GM18507 (cell line): Measurements from ENCODE around the gene IGSF21.

Experiments
- DNase-seq: peaks from one replicate; pipeline ENCODE4 v3.0.0; 2011; ENCODE audit warnings: low read depth; ENCODE audit not compliant: insufficient read length; ENCODE audit errors: extremely low spot score
- FAIRE-seq: peaks from 2 replicates; lab custom pipeline; 2011; peaks lifted over from hg19 to GRCh38; lab: Jason Lieb, UNC

The IGSF21 gene

DNA sequence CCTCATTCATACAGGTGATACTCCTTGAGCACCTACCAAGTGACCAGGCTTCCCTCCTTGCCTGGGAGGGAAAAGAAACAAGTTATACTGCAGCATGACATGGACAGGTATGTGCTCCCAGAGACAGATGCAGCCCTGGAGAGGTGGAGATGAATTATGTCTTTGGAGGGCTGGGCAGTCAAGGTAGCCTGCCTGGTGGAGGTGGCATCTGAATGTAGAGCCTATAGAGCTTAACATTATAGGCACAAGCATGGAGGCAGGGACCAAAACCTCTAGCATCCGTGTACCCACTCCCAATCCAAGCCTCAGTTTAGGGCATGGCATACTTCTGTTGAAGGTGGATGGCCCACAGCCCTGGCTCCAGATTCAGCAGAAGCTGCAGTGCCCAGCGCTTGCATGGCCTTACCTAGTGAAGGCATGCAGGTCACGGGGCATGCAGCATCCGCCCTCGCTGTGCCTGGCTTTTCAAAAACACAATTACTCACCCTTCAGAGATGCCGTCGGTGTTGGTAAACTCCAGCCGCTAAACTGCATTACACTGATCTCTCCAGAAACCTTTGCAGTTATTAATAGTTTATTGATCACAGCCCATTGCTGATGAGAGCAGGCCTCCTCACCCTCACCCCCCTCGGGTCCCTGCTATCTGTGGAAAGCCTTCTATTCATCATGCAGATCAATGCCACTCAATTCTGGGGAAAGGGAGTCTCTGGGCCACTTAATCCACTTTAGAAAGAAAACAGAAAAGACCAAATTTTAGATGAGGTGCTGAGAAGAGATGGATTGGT, 222.1 kb downstream of the IGSF21 start:
- DNase-seq (no peak), FAIRE-seq (no peak)

DNA sequence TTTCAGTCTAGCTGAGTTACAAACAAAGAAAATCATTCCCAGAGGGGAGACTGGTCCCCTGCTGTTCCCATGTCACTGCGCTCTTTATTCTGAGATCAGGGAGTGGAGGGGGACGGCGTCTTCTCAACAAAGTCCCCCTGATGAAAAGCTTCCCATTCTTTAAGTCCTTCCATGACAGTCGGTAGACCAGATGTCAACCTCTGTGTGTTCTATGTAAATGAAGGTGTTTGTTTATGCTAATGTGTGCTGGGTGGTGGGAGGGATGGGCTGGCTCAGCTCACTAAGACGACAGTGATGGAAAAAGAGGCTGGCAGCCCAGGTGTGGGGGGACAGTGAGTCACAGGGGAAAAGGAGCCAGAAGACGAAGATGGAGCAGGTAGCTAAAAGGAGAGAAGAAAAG, 225.0 kb downstream of the IGSF21 start:
- DNase-seq (no peak), FAIRE-seq (no peak)

DNA sequence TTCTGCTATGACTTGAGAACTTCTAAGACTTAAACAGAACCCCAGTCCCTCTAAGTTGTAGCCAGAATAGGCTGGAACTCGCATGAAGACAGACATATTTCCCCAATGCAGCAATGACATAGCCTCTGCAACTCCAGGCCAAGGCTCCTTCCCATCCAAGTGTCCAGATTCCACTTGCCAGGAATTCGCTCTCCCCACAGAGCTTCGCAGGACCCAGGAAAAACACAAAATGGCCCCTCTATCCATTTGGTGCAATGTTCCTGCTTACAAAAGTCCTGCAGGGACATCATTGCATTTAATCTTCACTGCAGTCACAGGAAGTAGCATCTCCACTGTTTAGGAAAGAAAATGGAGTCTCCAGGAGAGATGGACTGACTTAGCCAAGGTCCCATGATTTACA, 225.6 kb downstream of the IGSF21 start:
- no peak for DNase-seq
- no peak for FAIRE-seq

DNA sequence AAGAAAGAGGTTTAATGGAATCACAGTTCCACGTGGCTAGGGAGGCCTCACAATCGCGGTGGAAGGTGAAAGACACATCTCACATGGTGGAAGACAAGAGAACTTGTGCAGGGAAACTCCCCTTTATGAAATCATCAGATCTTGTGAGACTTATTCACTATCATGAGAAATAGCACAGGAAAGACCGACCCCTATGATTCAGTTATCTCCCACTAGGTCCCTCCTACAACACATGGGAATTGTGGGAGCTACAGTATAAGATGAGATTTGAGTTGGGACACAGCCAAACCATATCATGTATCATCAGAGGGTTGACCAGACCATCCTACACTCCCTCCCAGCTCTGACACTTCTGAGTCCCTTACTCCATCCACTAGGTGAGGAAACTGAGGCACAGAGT, 229.2 kb downstream of the IGSF21 start:
- DNase-seq (no peak), FAIRE-seq (no peak)

DNA sequence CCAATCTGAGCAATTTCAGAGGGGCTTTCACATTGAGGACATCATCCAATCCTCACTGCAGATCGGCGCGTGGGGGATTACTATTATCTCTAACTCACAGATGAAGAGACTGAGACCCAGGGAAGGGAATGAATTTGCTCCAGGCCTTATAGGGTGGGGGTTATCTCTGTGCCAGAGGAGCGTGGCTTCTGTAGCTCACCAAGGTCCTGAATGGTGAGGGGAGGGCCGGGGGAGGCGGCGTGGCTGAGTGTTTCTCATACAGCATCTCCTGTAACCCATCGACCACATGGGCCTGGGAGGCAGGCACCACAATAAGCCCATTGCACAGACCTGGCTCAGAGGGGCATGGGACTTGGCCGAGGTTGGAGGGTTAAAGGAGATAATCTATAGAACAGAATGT, 230.2 kb downstream of the IGSF21 start:
- no peak for DNase-seq
- no peak for FAIRE-seq

DNA sequence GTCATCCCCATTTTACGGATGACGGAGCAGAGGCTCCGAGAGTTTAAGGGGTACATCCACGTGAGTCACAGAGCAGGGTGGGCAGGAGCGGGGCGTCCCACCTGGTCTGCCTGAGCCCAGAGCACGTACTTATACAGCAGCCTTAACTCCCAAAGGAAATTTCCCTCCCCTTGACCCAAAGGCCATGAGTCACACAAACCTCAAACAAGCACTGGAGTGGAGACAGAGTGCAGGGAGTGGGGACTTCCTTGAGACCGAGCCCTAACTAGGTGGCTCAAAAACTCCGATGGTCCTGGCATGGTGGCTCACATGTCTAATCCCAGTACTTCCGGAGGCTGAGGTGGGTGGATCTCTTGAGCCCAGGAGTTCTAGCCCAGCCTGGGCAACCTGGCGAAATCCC, 231.6 kb downstream of the IGSF21 start:
- FAIRE-seq = no peak
- no peak for DNase-seq

DNA sequence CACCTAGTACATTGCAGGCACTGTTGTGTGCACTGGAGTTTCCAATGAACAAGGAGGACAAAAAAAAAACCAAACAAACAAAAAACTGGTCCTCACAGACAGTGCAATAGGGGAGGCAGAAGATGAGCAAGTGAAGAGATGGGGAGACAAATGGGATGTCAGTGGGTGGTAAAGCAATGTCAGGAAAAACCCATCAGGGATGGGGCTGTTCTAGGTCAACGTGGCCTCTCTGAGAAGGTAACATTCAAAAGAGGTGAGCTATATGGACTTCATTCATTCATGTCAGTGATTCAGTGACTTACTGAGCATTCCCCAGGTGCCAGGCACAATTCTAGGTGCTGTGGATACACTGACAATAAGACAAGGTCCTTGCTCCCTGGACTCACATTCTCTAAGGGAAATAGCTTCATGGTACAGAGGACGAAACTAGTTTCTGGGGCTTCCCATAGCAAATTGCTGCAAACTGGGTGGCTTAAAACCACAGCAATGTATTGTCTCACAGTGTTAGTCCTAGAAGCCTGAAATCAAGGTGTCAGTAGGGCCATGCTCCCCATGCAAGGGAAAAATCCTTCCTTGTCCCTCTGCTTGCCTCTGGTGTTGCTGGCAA, 232.7 kb downstream of the IGSF21 start:
- DNase-seq (no peak), FAIRE-seq (no peak)

DNA sequence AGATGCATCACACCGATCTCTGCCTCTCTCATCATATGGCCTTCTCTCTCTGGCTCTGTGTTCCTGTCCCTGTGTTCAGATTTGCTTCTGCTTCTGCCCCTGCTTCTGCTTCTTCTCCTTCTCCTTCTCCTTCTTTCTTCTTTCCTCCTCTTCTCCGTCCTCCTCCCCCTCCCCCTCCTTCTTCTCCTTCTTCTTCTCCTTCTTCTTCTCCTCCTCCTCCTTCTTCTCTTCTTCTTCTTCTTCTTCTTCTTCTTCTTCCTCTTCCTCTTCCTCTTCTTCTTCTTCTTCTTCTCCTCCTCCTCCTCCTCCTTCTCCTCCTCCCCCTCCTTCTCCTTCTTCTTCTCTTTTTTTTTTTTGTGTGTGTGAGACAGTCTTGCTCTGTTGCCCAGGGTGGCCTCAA, 233.2 kb downstream of the IGSF21 start:
- FAIRE-seq (no peak), DNase-seq (no peak)

DNA sequence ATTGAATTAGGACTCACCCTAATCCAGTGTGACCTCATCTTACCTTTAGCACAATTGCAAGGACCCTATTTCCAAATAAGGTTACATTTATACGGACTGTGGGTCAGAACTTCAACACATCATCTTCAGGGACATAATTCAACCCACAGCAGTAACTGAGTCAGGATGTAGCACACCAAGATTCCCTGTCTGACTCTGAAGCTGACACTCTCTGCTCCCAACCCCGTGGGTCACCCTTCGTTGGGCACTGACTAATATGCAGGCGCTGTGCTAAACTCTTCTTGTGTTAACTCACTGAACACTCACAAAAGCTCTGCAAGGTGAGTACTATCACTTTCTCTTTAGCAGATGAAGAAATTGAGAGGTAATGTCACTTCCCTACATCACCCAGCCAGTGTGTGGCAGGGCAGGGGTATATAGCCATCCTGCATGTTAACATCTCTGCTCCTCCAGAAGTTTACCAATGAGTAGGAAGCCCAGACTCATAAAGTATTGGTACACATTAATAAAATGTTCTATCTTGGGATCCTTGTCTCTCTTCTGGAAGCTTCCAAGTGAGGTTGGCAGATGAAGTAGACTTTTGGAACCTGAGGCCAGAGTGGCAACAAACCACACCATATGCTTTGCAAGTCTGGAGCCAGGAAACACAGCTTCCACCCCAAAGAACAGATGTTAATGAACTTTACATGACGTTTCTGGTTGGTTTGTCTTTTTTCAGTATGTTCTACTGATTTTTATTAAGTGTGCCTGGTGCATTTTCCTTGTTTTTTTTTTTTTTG, 233.9 kb downstream of the IGSF21 start:
- FAIRE-seq (no peak), DNase-seq (no peak)

DNA sequence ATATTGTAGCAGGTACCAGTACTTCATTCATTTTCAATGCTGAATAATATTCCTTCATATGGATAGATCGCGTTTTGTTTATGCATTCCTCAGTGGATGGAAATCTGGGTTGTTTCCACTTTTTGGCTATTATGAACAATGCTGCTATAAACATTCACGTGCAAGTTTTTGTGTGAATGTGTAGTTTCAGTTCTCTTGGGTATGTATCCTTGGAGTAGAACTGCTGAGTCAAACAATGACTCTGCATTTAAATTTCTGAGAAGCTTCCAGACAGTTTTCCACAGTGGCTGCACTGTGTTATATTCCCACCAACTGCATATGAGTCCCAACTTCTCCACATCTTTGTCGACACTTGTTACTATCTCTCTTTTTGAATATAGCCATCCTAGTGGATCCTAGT, 235.1 kb downstream of the IGSF21 start:
- DNase-seq (no peak), FAIRE-seq (no peak)

DNA sequence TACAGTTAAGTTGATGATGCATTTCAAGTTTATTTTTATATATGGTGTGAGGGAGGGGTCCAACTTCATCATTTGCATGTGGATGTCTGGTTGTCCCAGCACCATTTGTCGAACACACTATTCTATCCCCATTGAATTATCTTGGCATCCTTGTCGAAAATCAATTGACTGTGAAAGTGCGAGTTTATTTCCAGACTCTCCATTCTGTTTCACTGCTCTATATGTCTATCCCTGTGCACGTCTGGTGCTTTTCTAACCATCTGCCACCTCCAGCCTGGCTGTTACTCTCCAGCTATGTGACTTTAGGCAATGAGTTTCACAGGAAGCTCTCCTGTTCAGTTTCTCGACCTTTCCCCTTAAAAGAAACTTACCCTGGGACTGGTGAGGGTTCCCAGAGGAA, 236.0 kb downstream of the IGSF21 start:
- FAIRE-seq (no peak), DNase-seq (no peak)

DNA sequence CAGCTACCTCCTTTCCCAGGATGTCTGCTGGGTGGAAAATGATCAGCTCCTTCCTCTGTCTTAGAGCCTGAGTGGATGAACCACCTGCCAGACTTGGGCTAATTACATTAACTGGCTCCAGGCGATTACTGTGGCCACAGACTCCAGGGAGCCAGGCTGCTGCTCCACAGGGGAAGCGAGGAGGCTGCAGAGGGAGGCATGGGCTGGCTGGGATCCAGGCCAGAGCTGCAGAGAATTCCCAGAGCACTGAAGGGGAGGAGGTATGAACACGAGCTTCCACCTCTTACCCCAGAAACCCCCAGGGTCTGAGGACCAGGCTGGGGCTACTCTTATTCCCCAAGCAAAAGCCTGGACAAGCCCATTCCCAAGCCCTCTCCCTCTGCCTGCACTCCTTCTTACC, 237.2 kb downstream of the IGSF21 start:
- FAIRE-seq = no peak
- no peak for DNase-seq

DNA sequence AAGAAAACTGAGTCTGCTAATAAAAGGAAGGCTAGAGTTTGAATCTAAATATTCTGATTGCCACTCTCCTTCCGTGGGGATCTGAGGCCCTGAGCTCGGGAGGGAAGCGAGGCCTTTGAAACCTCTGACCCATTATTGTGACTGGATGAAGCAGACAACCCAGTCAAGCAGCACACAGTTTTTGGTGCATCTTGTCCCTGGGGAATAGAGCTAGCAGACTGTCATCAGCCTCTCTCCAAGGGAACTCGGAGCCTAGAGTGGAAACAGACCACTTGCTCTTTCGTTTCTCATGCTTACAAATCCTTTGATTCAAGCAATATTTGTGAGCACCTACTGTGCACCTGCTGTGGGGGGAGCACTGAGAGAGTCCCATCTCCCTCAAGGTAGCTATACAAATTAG, 240.0 kb downstream of the IGSF21 start:
- FAIRE-seq = no peak
- DNase-seq = no peak

DNA sequence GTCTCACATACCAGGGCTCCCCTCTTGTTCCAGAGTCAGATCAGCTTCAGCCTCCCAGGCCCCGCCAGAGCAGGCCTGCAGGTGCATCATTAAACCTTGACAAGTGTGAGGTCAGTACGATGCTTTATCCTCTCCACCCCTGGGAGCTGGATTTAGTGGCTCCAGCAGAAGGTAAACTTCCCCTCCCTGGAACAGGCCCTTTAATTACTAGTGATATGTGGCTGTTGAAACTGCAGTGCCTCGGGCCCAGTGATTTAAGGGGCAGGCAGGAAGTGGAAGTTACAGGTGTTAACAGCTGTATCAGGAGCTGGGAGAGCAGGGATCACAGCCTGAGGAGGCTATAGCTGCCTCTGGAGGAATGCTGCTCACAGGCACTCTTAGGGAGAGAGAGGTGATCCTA, 240.8 kb downstream of the IGSF21 start:
- DNase-seq = no peak

DNA sequence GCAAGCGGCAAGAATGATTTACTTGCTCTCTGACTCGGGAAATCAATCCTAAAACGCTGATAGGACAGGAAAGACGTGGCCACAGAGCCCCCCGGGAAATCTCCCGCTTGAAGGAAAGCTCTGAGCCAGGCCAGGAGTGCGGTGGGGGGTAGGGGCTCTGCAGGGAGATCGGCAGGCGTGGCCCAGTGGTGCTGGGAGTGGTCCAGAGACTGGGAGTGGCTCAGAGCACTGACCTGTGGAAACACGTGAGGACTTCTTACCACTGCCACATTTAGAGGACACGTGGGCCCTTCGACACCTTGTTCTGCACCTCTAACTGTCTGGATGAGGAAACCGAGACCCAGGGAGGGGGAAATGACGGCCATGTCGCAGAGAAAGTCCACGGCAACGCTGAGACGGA, 243.1 kb downstream of the IGSF21 start:
- FAIRE-seq (no peak), DNase-seq (no peak)

More for the DNA sequence above, 240.8 kb downstream of the IGSF21 start:
- FAIRE-seq = no peak

DNA sequence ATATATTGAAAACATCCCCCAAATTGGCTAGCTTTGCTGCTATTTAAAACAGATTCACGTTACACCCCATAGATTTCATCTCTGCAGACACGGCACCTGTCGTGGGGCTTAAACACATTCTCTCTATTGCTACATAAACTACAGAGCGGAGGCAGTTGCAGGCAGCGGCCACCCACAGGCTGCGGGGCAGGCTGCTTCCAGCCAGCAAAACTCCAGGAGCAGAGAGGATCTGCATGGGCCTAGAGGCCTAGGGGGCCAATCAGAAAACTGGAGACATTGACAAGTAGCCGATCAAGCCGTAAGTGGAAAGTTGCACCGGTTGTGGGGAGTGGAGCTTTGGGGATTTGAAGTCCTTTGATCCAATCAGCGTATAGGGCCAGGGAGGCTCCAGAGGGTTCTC, 244.1 kb downstream of the IGSF21 start:
- FAIRE-seq = no peak

DNA sequence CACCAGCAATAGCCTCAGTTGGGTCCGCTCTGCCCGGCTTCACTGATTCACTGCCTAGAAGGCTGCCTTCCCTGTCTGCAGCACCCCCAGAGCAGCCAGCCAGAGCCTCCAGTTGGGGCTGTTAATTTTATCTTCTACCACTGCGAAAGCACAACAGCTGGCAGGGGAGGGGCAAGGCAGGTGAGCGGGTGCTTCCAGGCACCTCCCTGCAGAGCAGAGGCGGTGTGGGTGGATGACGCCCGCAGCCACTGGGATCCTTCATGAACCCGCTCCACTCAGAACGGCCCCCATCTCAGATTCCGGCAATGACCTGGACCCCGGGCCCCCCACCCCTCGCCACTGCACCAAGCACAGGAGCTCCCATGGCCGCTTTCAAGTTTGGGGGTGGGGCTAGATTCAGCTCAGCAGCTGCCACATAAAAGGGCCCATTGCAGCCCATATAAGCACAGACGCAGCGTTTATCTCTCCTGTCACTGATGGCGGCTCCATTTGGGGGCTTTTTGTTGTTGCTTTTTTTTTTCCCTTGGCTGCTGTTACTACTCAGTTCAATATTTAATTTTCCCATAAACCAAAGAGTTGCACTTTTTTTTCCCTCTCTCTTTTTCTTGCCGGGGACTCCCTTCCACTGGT, 245.2 kb downstream of the IGSF21 start:
- FAIRE-seq (no peak), DNase-seq (no peak)

More for the DNA sequence above, 244.1 kb downstream of the IGSF21 start:
- DNase-seq = no peak

DNA sequence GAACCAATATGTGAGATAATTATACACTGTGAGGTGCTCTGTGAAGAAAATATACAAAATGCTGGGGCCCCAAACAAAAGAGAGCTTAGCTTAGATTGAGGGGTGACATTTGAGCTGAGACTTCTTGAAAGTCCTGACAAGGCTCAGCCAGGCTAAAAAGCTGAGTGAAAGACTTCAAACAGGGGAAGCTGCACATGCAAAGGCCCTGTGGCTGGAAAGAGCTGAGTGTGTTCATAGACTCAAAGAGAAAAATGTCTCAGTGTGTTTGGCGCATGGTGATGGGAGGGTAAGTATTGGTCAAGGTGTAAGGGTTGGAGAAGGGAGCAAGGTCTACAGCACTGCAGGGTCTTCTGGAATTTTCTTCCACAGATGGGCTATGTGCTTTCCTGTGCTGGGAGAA, 245.9 kb downstream of the IGSF21 start:
- DNase-seq (no peak), FAIRE-seq (no peak)

DNA sequence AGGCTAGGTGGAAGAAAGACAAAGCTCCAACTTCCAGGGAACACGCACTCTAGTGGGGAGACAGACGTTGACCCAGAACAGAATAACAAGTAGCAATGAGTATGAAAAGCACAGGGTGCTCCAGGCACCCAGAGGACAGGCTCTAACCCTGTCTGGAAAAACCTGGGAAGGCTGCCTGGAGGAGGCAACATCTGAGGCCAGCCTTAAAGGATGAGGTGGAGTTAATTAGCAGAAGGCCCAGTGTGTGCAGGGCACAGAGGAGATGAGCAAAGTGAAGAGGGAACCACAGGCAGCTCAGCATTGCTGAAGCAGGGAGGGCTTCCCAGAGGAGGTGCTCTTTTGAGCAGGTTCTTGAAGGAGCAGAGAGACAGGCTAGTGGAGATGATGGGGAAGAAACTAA, 246.4 kb downstream of the IGSF21 start:
- no peak for FAIRE-seq
- DNase-seq = no peak

DNA sequence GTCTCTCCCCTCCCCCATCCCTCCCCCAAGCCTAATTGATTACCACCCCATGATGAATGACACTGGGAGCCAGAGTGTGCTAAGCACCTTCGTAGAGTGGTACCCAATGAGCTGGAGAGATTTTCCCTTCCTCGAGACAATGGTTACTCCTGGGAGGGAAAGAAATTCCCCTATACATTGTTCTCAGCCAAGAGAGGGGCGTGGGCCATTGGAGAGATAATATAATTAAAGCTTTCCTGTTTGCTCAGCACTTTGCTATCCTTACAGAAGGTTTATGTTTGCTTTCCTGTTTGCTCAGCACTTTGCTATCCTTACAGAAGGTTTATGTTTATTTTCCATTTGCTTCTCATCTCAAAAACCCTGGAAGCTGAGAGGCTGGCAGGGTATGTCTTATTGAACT, 247.0 kb downstream of the IGSF21 start:
- FAIRE-seq (no peak), DNase-seq (no peak)
